SK-N-SH treated with all-trans-retinoic acid at 6 μM for 48 hours (cell line): ENCODE data around the gene IRX2.

ENCODE experiments used
- ATAC-seq: fragments of 200-7000 bp; cut with Tn5 transposase; 3 replicates; pipeline ENCODE4 v1.9.1; 2020; ENCODE audit warnings: mild to moderate bottlenecking, moderate library complexity
- ARNTL ChIP-seq: fragments of 450-650 bp; formaldehyde crosslinking; IDR thresholded peaks from 2 replicates; pipeline ENCODE4 v1.5.0; 2020; ENCODE audit warnings: low read depth, mild to moderate bottlenecking, moderate library complexity, borderline replicate concordance
- BACH2 ChIP-seq: fragments of 250-450 bp; sonication (Bioruptor Pico); IDR thresholded peaks from 2 replicates; pipeline ENCODE4 v1.9.0; 2021; ENCODE audit warnings: mild to moderate bottlenecking, borderline replicate concordance
- CREB5 ChIP-seq: fragments of 250-450 bp; sonication (Bioruptor Pico); IDR thresholded peaks from 2 replicates; pipeline ENCODE4 v1.5.1; 2020; ENCODE audit warnings: low read depth, mild to moderate bottlenecking, moderate library complexity
- CSDC2 ChIP-seq: fragments of 250-450 bp; sonication (Bioruptor Pico); IDR thresholded peaks from 2 replicates; pipeline ENCODE4 v1.5.0; 2020; ENCODE audit warnings: mild to moderate bottlenecking, moderate library complexity
- CSRNP3 ChIP-seq: fragments of 250-450 bp; sonication (Bioruptor Pico); IDR thresholded peaks from 2 replicates; pipeline ENCODE4 v1.5.1; 2021; ENCODE audit warnings: mild to moderate bottlenecking, moderate library complexity
- ESRRG ChIP-seq: fragments of 250-450 bp; sonication (Bioruptor Pico); IDR thresholded peaks from 2 replicates; pipeline ENCODE4 v1.6.1; 2021; ENCODE audit warnings: mild to moderate bottlenecking
- GLIS3 ChIP-seq: fragments of 250-450 bp; sonication (Bioruptor Pico); IDR thresholded peaks from 2 replicates; pipeline ENCODE4 v1.5.0; 2020; ENCODE audit warnings: mild to moderate bottlenecking, moderate library complexity
- ISL1 ChIP-seq: fragments of 250-450 bp; sonication (Bioruptor Pico); IDR thresholded peaks from 2 replicates; pipeline ENCODE4 v2.1.2; 2022; ENCODE audit warnings: mild to moderate bottlenecking, moderate library complexity
- OSR1 ChIP-seq: fragments of 250-450 bp; sonication (Bioruptor Pico); IDR thresholded peaks from 2 replicates; pipeline ENCODE4 v1.8.0; 2022; ENCODE audit warnings: moderate library complexity, mild to moderate bottlenecking, inconsistent platforms
- PATZ1 ChIP-seq: fragments of 250-450 bp; sonication (Bioruptor Pico); IDR thresholded peaks from 2 replicates; pipeline ENCODE4 v1.8.0; 2020; ENCODE audit warnings: mild to moderate bottlenecking, moderate library complexity, borderline replicate concordance
- POU6F1 ChIP-seq: fragments of 250-450 bp; sonication (Bioruptor Pico); IDR thresholded peaks from 2 replicates; pipeline ENCODE4 v1.8.0; 2021; ENCODE audit warnings: low read depth, mild to moderate bottlenecking, moderate library complexity, borderline replicate concordance
- PPARA ChIP-seq: fragments of 250-450 bp; sonication (Bioruptor Pico); IDR thresholded peaks from 2 replicates; pipeline ENCODE4 v1.5.0; 2020; ENCODE audit warnings: mild to moderate bottlenecking, borderline replicate concordance
- SNAI2 ChIP-seq: fragments of 250-450 bp; sonication (Bioruptor Pico); IDR thresholded peaks from 2 replicates; pipeline ENCODE4 v1.5.0; 2020; ENCODE audit warnings: mild to moderate bottlenecking, moderate library complexity
- TCF4 ChIP-seq: fragments of 250-450 bp; sonication (Bioruptor Pico); IDR thresholded peaks from 2 replicates; pipeline ENCODE4 v1.8.0; 2021; ENCODE audit warnings: mild to moderate bottlenecking, moderate library complexity, borderline replicate concordance
- TOX ChIP-seq: fragments of 250-450 bp; sonication (Bioruptor Pico); IDR thresholded peaks from 2 replicates; pipeline ENCODE4 v1.8.0; 2021; ENCODE audit warnings: mild to moderate bottlenecking, moderate library complexity, borderline replicate concordance
- TSHZ2 ChIP-seq: fragments of 250-450 bp; sonication (Bioruptor Pico); IDR thresholded peaks from 2 replicates; pipeline ENCODE4 v1.5.0; 2020; ENCODE audit warnings: mild to moderate bottlenecking, moderate library complexity
- ZC3H10 ChIP-seq: fragments of 250-450 bp; sonication (Bioruptor Pico); IDR thresholded peaks from 2 replicates; pipeline ENCODE4 v1.5.1; 2021; ENCODE audit warnings: mild to moderate bottlenecking, moderate library complexity
- ZFP3 ChIP-seq: fragments of 250-450 bp; sonication (Bioruptor Pico); IDR thresholded peaks from 2 replicates; pipeline ENCODE4 v1.5.0; 2020; ENCODE audit warnings: mild to moderate bottlenecking, moderate library complexity
- ZFP30 ChIP-seq: fragments of 450-650 bp; formaldehyde crosslinking; IDR thresholded peaks from 2 replicates; pipeline ENCODE4 v1.5.0; 2022; ENCODE audit warnings: mild to moderate bottlenecking, moderate library complexity
- ZNF70 ChIP-seq: fragments of 450-650 bp; formaldehyde crosslinking; IDR thresholded peaks from 2 replicates; pipeline ENCODE4 v1.5.0; 2020; ENCODE audit warnings: mild to moderate bottlenecking, moderate library complexity
- ZNF8 ChIP-seq: fragments of 450-650 bp; formaldehyde crosslinking; IDR thresholded peaks from 2 replicates; pipeline ENCODE4 v1.5.0; 2020; ENCODE audit warnings: mild to moderate bottlenecking, moderate library complexity

The IRX2 gene

GRCh38 chr5:2738156-2738699 lies 13.2 kb downstream of the IRX2 start:
- no peak for TF ChIP-seq ZFP30
- TF ChIP-seq ZFP3: no peak
- TF ChIP-seq PPARA (CRISPR knock-in tag): no peak
- TF ChIP-seq CSRNP3: no peak
- no peak for TF ChIP-seq ESRRG (CRISPR knock-in tag)
- TF ChIP-seq TSHZ2: no peak
- no peak for TF ChIP-seq ZNF70
- TF ChIP-seq BACH2 (CRISPR knock-in tag): no peak
- TF ChIP-seq ZNF8 (CRISPR knock-in tag): no peak
- TF ChIP-seq SNAI2 (CRISPR knock-in tag): no peak
- no peak for TF ChIP-seq OSR1 (CRISPR knock-in tag)
- TF ChIP-seq ARNTL (CRISPR knock-in tag): no peak
- TF ChIP-seq POU6F1 (CRISPR knock-in tag): no peak
- TF ChIP-seq, all 23 proteins: peak for 0
- ATAC-seq: no peak

GRCh38 chr5:2737273-2738155 lies 14.0 kb downstream of the IRX2 start:
- no peak for ATAC-seq
- no peak for TF ChIP-seq PATZ1 (CRISPR knock-in tag)
- TF ChIP-seq POU6F1 (CRISPR knock-in tag): no peak
- no peak for TF ChIP-seq ZFP3

- TF ChIP-seq CSDC2 (CRISPR knock-in tag) (no peak), GLIS3 (no peak), ISL1 (CRISPR knock-in tag) (no peak), TCF4 (CRISPR knock-in tag) (no peak), PPARA (CRISPR knock-in tag) (no peak), ZC3H10 (CRISPR knock-in tag) (no peak), CSRNP3 (no peak), CREB5 (CRISPR knock-in tag) (no peak), ZNF8 (CRISPR knock-in tag) (no peak), ZFP3 (no peak), ZNF70 (no peak), ARNTL (CRISPR knock-in tag) (no peak), TOX (CRISPR knock-in tag) (no peak)
- TF ChIP-seq, all 23 proteins: peak for 0
- ATAC-seq: no peak
These were observed 14.6 kb downstream of the IRX2 start for GRCh38 chr5:2736872-2737271.
